ENCODE measurements around the gene TEX36.
A peak's percentile ranks its signal among the peaks of the same experiment; 100 is the strongest.
"Not testable (repeated sequence)": the region's sequence is repeated elsewhere in the genome, so short reads cannot be mapped to it uniquely, and the experiment has no call there.

Gene TEX36, protein sequence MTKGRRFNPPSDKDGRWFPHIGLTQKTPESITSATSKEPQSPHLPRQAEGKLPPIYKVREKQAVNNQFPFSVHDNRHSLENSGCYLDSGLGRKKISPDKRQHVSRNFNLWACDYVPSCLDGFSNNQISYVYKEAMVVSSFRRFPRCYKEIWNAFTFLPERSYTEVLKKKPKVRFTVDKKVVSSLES

DNA sequence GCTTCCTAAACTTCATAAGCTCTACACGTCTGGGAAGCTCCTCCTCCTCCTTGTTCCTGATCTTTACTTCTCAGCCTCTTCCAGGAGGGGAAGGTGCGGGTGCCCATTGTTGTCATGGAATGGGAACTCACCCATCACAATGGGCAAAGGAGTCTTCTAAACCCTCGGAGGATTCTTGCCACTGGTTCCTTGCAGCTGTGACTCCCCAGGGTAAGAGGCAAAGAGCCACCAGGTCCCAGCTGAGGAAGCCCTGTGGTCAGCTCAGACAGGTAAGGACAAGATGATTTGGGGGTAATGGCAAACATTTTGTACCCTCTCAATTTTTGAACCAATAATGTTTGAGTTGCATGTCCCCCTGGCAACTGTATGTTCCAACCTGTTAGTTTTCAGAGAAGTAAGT is at the start of gene TEX36:
TEX36 (minus strand) TSS at position 101 of the 400 bp plus-strand sequence. CDS start 174 bp downstream, outside the sequence.
- no peak for DNase-seq

DNA sequence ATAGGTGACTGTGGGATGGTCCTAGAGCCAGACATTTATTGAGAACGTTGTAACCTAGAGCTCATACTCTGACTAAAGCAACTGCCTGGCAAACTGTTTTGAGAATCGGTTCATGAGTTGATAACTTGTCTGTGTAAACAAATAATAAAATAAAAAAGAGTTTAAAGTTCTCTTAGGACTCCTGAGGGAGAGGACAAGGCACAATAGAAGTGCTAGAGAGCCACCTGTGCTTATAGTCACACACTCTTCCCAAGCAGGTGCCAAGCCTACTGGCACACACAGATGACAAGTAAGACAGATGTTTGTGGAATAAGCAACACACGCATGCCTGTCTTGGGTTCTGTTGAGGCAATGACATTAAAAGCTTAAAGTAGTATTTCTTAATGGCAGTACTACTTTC is 44.5 kb upstream of the TEX36 start:
- no peak for DNase-seq

- no peak for DNase-seq
Observed at GRCh38 chr10:125726914-125727313, 44.0 kb upstream of the TEX36 start.

DNA sequence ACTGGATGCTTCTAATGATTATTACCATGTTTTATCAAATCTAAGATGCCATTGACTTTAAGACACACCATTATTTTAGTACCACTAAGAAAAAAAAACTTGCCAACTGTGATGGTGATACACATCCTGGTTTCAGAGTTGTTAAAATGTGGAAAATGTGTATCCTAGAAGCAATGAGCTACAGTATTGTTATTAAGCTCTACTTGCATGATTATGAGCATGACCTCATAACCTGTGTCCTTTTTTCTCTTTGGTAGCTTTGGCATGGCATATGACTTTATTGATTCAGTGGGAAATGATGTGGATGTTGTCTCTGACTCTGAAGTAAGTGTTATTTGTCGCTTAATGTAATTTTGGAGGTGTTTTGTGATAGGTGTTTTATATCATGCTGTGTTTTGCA is 39.8 kb upstream of the TEX36 start:
- no peak for DNase-seq

- no peak for DNase-seq
Observed at GRCh38 chr10:125721035-125721434, 38.1 kb upstream of the TEX36 start.

GRCh38 chr10:125720002-125720382 is 37.0 kb upstream of the TEX36 start:
- DNase-seq, result no peak

DNA sequence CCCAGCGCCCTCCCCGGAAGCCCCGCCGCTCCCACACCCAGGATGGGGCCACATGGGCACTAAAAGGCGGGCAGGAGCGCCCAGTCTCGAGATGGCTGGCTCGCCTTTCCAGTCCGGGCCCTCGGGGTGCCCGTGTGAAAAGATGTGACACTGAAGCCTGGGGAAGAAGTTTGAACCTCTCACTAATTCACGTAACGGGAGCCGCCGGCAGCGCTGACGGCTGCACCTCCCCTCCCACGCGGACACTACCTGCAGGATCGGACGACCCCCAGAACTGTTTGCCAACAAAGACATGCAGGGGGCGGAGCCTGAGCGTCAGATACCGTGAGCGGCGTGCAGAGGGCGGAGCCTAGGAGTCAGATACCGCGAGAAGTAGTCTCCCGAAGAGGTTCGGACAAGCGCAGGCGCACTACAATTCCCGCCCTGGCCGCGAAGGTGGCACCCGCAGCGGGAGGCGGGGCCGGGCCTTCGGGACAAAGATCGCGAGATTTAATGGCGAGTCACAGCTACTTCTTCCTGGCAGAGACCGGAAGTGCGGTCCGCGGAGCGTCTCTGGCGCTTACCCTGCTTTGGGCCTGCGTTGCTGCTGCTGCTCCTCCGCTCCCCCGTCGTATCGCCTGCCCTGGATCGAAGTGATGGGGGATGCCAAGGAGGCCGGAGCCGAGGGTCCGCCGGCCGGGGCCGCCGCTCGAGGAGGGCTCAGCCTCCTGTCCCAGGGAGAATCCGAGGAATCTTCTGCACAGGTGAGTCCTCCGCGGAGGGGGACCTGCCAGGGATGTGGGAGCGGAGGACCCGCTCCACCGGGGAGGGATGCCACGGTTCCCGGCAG is 36.4 kb upstream of the TEX36 start, which contains the start of gene EDRF1:
EDRF1 (plus strand) TSS at position 537 of the 829 bp plus-strand sequence; CDS start at position 636, 99 bp downstream.
- DNase-seq, result peak; percentile 99

DNA sequence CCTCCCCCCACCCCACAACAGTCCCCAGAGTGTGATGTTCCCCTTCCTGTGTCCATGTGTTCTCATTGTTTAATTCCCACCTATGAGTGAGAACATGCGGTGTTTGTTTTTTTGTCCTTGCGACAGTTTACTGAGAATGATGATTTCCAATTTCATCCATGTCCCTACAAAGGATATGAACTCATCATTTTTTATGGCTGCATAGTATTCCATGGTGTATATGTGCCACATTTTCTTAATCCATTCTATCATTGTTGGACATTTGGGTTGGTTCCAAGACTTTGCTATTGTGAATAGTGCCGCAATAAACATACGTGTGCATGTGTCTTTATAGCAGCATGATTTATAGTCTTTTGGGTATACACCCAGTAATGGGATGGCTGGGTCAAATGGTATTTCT is 31.8 kb upstream of the TEX36 start:
- not testable (repeated sequence) for DNase-seq

GRCh38 chr10:125711110-125711750 is 28.3 kb upstream of the TEX36 start:
- DNase-seq, result no peak

DNA sequence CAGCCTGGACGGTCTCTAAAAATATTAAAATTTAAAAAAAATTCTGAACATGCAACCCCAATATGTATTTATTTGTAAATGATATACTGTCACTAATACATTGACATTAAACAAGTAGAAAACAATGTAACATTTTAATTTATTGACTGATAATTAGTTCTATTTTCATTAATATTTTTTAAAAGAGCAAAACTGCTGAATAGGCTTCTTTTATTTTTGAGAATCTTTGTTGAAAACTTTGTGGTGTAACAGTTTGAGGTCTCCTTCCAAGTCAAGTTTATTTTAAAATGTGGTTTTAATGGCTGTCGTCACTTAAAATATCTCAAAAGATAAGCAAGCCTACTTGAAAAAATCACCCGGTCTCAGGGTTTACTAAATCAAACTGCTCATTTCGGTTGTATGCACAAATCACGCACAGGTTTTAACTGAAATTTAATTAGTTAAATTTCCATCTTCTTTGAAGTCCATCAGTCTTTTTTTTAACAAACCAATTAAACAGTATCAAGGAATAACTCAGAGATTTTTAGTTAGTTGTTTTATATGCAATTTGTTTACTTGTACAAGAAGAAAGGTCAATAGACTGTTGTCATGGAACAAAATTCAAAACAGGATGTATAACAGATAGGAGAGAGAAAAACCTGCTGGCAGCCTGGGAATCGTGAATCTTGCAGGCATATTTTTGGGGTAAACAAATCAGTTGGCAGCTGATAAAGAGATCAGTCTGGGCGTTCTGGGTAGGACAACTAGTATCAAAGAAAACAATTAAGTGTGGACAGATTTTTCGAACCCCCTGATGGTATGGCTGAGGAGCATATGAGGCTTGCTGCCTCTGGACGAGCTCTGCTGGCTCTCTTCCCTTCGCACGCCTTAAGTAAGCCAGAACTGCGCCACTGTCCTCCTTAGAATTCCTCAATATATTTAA is 26.9 kb upstream of the TEX36 start:
- no peak for DNase-seq

DNA sequence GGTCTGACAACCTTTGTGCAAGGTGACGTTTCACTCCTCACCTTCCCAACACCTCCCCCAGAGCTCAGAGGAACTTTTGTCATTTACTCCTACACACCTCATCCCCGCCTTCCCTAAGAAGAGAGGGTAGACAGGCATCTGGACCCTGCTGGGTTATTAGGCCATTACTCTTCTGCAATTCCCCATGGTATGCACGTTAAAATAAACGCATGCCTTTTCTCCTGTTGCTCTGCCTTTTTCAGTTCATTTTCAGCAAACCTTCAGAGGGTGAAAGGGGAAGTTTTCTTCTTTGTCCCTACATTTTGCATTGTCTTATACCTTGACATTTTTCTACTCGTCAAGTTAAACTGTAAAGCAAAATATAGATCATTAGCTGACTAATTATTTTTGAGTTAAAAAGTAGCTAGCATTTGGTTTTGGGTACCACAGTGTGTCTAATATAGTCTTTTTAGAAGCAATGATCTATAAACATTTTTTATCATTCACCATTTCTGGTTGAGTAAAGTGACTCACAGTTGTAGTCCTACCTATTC is 26.1 kb upstream of the TEX36 start:
- no peak for DNase-seq

DNA sequence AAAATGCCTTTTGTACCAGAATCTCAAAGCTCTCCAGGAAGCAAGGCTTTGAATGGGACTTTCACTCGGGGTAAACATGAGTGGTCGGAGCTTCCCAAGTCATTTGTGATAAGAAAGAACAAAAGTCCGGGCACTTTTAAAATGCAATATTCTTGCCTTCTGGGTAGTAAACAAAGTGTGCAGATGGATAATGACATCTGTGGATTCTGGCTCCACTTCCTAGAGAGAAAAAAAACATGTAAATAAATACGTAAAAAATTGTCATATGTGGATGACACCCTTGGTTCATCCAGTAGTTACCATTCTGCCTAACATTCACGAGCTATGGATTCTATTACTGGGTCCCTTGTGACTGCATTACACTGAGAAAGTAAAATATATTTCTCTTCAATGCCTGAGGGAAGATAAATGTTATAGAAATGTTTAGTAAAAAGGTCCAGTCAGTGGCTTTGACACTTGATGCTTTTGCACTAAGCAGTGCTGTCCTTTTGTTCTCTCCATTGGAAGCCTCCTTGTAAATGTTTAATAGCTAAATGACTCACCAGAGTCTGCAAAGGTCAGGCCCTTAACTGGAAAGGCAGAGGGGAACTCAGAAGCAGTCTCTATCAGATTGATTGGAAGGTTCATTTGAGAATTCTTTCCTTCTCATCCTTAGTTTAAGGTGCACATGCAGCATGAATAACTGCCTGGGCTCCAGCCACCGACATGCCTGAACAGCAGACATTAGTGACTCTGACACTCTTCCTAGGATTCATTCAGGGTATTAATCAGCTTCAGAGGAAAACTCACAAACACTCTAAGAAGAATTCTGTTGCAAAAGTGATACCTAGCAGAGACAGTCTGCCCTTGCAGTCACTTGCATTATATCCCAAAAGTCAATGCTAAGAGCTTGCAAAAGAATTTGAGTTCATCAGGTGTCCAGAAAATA is 24.8 kb upstream of the TEX36 start:
- no peak for DNase-seq

DNA sequence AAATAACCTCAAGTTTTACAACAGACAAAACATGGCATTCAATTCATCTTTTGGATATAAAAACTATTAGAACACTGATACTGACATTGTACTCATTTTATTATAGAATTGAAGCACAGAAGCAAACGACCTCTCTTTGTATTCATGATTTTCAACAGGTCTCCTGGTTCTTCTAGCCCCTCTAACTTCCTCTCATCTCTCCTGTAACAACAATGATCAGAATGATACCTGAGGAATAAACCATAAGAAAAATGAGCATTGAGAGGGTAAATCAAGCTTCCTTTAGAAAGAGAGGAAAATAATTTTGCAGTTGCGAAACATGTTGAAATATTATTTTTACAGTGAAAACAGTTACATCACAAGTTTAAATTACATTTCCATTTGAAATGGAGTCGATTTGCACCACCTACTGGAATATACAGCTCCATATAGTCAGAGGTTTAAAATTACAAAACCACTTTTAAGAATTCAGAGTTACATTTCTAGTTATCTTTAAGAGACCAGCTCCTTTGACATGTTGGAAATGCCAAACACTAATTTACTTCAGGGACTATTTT is 17.5 kb upstream of the TEX36 start:
- peak; percentile 50 for DNase-seq

DNA sequence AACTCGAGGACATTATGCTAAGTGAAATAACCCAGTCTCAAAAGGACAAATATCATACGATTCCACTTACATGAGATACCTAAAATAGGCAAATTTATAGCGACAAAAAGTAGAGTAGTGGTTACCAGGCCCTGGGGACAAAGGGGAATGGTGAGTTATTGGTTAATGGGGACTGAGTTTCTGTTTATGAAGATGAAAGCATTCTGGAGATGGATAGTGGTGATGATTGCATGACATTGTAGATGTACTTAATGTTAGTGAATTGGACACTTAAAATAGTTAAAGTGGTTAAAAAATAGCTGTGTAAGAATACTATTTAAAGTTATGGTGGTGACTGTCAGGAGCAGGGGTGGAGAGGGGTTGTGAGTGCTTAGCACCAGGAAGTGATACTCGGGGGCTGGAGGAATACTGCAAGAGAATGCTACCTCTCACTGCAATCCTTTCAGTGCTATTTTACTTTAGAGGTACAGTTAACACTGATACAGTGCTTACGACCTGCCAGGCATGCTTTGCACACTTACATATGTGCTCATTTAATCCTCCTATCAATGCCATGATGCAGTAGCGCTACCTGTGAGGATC is 16.7 kb upstream of the TEX36 start:
- no peak for DNase-seq

DNA sequence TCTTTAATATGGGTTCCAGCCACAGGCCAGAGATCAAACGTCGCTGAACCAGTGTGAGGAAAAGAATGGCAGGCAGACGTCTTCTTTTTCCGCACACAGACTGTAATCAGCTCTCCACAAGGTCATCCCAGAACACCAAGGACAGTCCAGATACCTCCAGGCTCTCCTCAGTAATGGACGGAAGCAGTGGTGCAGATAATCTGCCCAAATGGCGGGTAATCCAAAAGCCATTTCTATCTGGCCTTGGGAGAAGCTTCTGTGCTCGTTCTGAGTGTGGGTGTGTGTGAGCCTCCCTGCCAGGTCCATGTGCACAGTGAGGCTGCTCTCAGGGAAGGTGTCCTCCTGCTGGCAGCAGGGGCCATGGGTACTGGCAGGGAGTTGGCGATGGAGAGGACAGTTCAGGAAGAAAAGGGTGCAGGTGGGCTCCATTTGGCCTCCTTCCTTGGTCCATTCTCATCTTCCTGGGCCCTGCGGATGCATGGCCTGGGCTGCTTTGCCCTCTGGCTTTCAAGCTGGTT is 15.6 kb upstream of the TEX36 start:
- DNase-seq, result no peak

GRCh38 chr10:125696884-125697283 is 13.9 kb upstream of the TEX36 start:
- DNase-seq, result not testable (repeated sequence)

- peak; percentile 95 for DNase-seq
Observed at GRCh38 chr10:125694883-125695282, 11.9 kb upstream of the TEX36 start.

- DNase-seq, result no peak
Observed at GRCh38 chr10:125693524-125693847, 10.5 kb upstream of the TEX36 start.

DNA sequence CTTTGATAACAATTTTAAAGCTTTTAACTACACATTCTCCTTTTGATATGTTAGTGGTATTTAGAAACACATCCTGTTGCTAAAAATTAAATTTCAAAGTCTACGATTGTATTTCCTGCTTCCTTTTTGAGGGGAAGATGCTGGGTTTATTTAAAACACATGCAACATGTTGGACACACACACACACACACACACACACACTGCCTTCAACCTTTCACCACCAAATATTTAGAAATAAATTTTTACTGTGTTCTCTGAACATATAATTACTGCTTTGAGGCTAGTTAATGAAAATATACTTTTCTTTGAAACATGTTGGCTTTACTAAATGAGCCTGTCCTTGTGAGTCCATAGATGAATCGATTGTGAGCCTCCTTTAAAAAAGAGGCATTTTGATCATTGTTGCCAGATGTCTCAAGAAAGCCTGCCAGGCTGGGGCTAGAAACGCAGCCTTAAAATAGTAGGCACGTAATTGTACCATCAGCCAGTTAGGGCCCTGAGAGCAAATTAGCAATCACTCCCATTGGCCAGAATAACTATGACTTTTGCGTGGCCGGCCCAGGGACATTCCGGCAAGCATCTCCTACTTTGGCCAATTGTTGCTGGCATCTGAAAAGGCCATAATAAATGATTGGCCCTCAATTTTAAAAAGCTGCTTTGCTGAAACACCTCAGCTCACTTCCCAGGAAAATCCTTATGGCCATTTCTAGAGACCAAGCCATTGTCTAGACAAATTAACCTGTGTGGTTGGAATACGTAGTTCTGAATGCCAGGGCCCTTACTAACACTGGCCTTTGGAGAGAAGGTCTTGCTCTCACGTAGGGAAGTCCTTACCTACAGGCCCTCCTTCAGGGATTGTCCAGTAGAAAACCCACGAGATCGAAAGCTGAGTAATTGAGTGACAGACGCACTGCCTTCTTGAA is 9.9 kb upstream of the TEX36 start:
- DNase-seq, result peak; percentile 75
